Endothelial cell of umbilical vein (primary cell): Measurements from ENCODE around the gene CALCOCO1.

Experiments
- CTCF ChIP-seq, 2 donors: IDR thresholded peaks; 1 replicate in 1 of 2; 2 replicates in 1 of 2; pipeline ENCODE4 v1.5.1; 2011; ENCODE audit warnings: low read length in 2 of 2, mild to moderate bottlenecking in 2 of 2, moderate library complexity in 2 of 2, control low read depth in 1 of 2, inconsistent platforms in 1 of 2, low read depth in 1 of 2; ENCODE audit not compliant: insufficient read depth in 1 of 2; ENCODE audit errors: extremely low read depth in 1 of 2
- EZH2 ChIP-seq: IDR thresholded peaks from 2 replicates; pipeline ENCODE4 v1.6.1; 2012; ENCODE audit warnings: borderline replicate concordance, low read depth, mild to moderate bottlenecking, moderate library complexity, low read length, inconsistent platforms; ENCODE audit not compliant: severe bottlenecking
- POLR2A ChIP-seq: IDR thresholded peaks from 2 replicates; pipeline ENCODE4 v1.6.1; 2012; ENCODE audit warnings: low read depth, mild to moderate bottlenecking, control low read depth, low read length

GRCh38 chr12:53759261-53759660 is 32.0 kb upstream of the CALCOCO1 start:
- no peak for TF ChIP-seq EZH2
- TF ChIP-seq CTCF (IDR thresholded peaks at IDR 0.05; ENCODE audit: extremely low read depth in 1 of 2, insufficient read depth in 1 of 2, low read depth in 1 of 2, low read length in 2 of 2): no peak
- no peak for TF ChIP-seq POLR2A
